ENCODE measurements around the gene ANKMY2. TPM values are rescaled to one million over a fixed set of nuclear protein-coding genes. Genes with fewer than 3 reads are reported as not detected.
"Not testable (repeated sequence)": the region's sequence is repeated elsewhere in the genome, so short reads cannot be mapped to it uniquely, and the experiment has no call there.

Gene ANKMY2
- total and polyA plus RNA-seq, 12 donors = 5.4 to 45.3 (median 15.8) TPM

- intact Hi-C loops (cut with DNase I) = no loop called here
- Histone ChIP-seq H3K4me3 (no peak overlapping the region), H3K9me3 (replicated peaks in 1 of 3) (no peaks in the 10 kb centered on the region), H3K27me3 (no peaks in the 10 kb centered on the region), H3K4me1 (replicated peaks in 1 of 2) (no peaks in the 10 kb centered on the region), H3K36me3 (replicated peaks in 1 of 2) (peaks cover 0 to 22% of the 10 kb centered on the region in 2 donors), H3K27ac (no peak overlapping the region)
- DNase-seq = no peak
- WGBS, 4 donors = 92 to 95% (median 93%) methylated on average over 7 of the region's 7 CpGs
- TF ChIP-seq POLR2A (IDR thresholded peaks at IDR 0.05) = no peak
- no peak for TF ChIP-seq CTCF (IDR thresholded peaks at IDR 0.05)
Observed at GRCh38 chr7:16599860-16600259, 45.7 kb downstream of the ANKMY2 start.

- H3K27ac ChIP-seq = no peak overlapping the region
- WGBS, 4 donors = 56 to 80% (median 76%) methylated on average over 4 of the region's 4 CpGs
- no peak for DNase-seq
- no peaks in the 10 kb centered on the region for H3K4me1 ChIP-seq (replicated peaks in 1 of 2)
- TF ChIP-seq POLR2A (IDR thresholded peaks at IDR 0.05) (no peak), CTCF (IDR thresholded peaks at IDR 0.05) (no peak)
- intact Hi-C loops (cut with DNase I) = no loop called here
- no peaks in the 10 kb centered on the region for H3K9me3 ChIP-seq (replicated peaks in 1 of 3)
- H3K4me3 ChIP-seq = no peak overlapping the region
- H3K27me3 ChIP-seq = no peaks in the 10 kb centered on the region
- peaks cover 0 to 14% of the 10 kb centered on the region in 2 donors for H3K36me3 ChIP-seq (replicated peaks in 1 of 2)
Observed at GRCh38 chr7:16598015-16598414, 47.5 kb downstream of the ANKMY2 start.

GRCh38 chr7:16595596-16595995 is 50.0 kb downstream of the ANKMY2 start:
- intact Hi-C loops (cut with DNase I); DNase-seq; H3K9me3 ChIP-seq (replicated peaks in 1 of 3); H3K36me3 ChIP-seq (replicated peaks in 1 of 2); H3K27me3 ChIP-seq; H3K27ac ChIP-seq; H3K4me3 ChIP-seq; H3K4me1 ChIP-seq (replicated peaks in 1 of 2): not testable (repeated sequence)
- WGBS, 4 donors = 74 to 80% (median 76%) methylated on average over 4 of the region's 4 CpGs

DNA sequence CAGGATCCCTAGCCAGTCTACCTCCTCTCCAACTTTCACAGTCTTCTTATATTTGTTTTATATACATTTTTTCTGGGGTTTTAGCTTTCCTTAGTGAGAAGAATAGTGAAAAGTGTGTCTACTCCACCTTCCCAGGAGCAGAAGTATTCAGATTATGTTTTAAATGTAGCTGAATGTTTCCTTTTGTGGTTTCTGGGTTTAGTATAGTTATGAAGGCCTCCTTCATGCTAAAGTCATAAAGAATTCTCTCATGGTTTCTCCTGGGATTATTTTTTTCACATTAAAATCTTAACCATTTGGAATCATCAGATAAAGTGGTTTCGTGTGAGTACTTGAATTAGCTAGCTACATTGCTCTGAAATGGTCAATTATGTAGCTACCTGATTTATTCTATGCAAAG is 50.9 kb downstream of the ANKMY2 start:
- no peaks in the 10 kb centered on the region for H3K36me3 ChIP-seq (replicated peaks in 1 of 2)
- H3K4me3 ChIP-seq = no peak overlapping the region
- intact Hi-C loops (cut with DNase I) = no loop called here
- H3K27me3 ChIP-seq = no peaks in the 10 kb centered on the region
- H3K4me1 ChIP-seq (replicated peaks in 1 of 2) = no peaks in the 10 kb centered on the region
- no peaks in the 10 kb centered on the region for H3K9me3 ChIP-seq (replicated peaks in 1 of 3)
- WGBS, 4 donors = 84 to 94% (median 91%) methylated on average over 1 of the region's 1 CpG
- no peak for TF ChIP-seq POLR2A (IDR thresholded peaks at IDR 0.05)
- no peak overlapping the region for H3K27ac ChIP-seq
- no peak for DNase-seq

DNA sequence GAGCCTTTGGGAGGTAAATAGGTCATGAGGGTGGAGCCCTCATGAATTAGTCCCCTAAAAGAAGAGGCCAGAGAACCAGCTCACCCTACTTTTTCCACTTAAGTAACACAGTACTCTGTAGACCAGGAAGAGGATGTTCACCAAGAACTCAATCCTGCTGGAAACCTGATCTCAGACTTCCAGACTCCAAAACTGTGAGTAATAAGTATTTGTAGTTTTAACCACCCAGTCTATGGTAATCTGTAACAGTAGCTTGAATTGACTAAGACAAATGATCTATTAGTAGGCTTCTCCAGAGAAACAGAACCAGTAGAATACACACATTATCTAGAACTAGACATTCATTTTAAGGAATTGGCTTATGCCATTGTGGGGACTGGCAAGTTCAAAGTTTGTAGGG is 51.5 kb downstream of the ANKMY2 start:
- intact Hi-C loops (cut with DNase I) = no loop called here

More for the DNA sequence above, 51.5 kb downstream of the ANKMY2 start:
- no peak overlapping the region for H3K27ac ChIP-seq
- no peaks in the 10 kb centered on the region for H3K4me1 ChIP-seq (replicated peaks in 1 of 2)
- no peaks in the 10 kb centered on the region for H3K36me3 ChIP-seq (replicated peaks in 1 of 2)
- no peak overlapping the region for H3K4me3 ChIP-seq
- no peaks in the 10 kb centered on the region for H3K9me3 ChIP-seq (replicated peaks in 1 of 3)
- no peak for DNase-seq
- H3K27me3 ChIP-seq = no peaks in the 10 kb centered on the region
- TF ChIP-seq POLR2A (IDR thresholded peaks at IDR 0.05) = no peak
- TF ChIP-seq CTCF (IDR thresholded peaks at IDR 0.05) = no peak
